CD4-positive, alpha-beta T cell treated with Interleukin-6 at 100 ng/mL for 8 hours (primary cell): ENCODE measurements around the gene TNPO1.
"Not testable (repeated sequence)": the region's sequence is repeated elsewhere in the genome, so short reads cannot be mapped to it uniquely, and the experiment has no call there.

Source experiments
- DNase-seq: peaks from one replicate; pipeline ENCODE4 v3.0.0-alpha.2; 2020; ENCODE audit warnings: mixed read lengths, low spot score

Gene TNPO1

GRCh38 chr5:72934953-72935725 is 118.7 kb downstream of the TNPO1 start:
- not testable (repeated sequence) for DNase-seq

GRCh38 chr5:72936893-72937292 is 120.4 kb downstream of the TNPO1 start:
- DNase-seq: no peak

- no peak for DNase-seq
These were observed 121.1 kb downstream of the TNPO1 start for GRCh38 chr5:72937517-72938061.

GRCh38 chr5:72938206-72938605 is 121.7 kb downstream of the TNPO1 start:
- no peak for DNase-seq

GRCh38 chr5:72940082-72940481 is 123.6 kb downstream of the TNPO1 start:
- no peak for DNase-seq

GRCh38 chr5:72943307-72943706 is 126.8 kb downstream of the TNPO1 start:
- DNase-seq: no peak

GRCh38 chr5:72947498-72947897 is 131.0 kb downstream of the TNPO1 start:
- DNase-seq: no peak

- DNase-seq: no peak
These were observed 133.0 kb downstream of the TNPO1 start for GRCh38 chr5:72949481-72949880.

- no peak for DNase-seq
These were observed 135.4 kb downstream of the TNPO1 start for GRCh38 chr5:72951671-72952468.

GRCh38 chr5:72954389-72954788 is 137.9 kb downstream of the TNPO1 start:
- DNase-seq: no peak

- no peak for DNase-seq
These were observed 138.8 kb downstream of the TNPO1 start for GRCh38 chr5:72955143-72955767.

GRCh38 chr5:72955768-72956323 is 139.4 kb downstream of the TNPO1 start, which contains the start of gene FCHO2:
Gene FCHO2, plus strand, starts transcription at chr5:72956041. Its CDS starts 56 bp downstream, at chr5:72956097.
- DNase-seq: peak; percentile 95

- peak; percentile 3 for DNase-seq
These were observed 140.1 kb downstream of the TNPO1 start for GRCh38 chr5:72956324-72957140.

GRCh38 chr5:72957337-72957736 is 140.9 kb downstream of the TNPO1 start:
- no peak for DNase-seq

GRCh38 chr5:72959257-72959656 is 142.8 kb downstream of the TNPO1 start:
- no peak for DNase-seq
